NCI-H460 (cell line): ENCODE data around the gene ATXN7L3. TPM values are rescaled to one million over a fixed set of nuclear protein-coding genes. Genes with fewer than 3 reads are reported as not detected.

Experiments
- DNase-seq: peaks from one replicate; pipeline ENCODE4 v3.0.0-alpha.2; 2016; ENCODE audit warnings: low read depth; ENCODE audit errors: extremely low read depth
- total RNA-seq: library from RNA; depleted of rRNA; stranded (reverse); fragments of >200 nt; shearing (Covaris generic); gene quantifications from 2 replicates; pipeline ENCODE4 v1.2.3, GENCODE V29; 2014

ATXN7L3 gene
- total RNA-seq, 1 experiment from 2014 or later = 42.0 TPM

DNA sequence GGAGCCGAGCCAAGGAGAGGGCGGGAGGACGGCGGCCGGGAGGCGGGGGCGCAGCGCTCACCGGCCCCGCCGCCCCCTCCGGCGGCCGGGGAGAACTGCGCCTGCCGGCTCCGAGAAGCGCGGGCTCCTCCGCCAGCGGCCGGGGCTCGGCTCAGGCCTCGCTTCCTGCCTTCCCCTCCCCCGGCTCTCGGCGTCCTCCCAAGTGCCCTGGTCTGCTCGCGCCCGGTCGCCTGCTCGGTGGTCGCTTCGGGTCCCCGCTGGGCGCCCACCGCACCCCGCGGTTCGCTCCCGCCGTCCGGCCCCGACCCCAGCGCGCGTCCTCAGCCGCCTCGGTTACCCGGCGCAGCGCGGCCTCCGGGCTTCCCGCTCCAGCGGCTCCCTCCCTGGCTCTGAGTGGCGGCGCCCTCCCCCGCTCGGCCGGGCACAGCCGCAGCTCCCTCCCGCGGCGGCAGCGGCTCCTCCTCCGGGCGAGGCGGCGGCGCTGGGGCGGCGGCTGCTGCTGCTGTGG lies 19.5 kb upstream of the ATXN7L3 start:
- DNase-seq = no peak

DNA sequence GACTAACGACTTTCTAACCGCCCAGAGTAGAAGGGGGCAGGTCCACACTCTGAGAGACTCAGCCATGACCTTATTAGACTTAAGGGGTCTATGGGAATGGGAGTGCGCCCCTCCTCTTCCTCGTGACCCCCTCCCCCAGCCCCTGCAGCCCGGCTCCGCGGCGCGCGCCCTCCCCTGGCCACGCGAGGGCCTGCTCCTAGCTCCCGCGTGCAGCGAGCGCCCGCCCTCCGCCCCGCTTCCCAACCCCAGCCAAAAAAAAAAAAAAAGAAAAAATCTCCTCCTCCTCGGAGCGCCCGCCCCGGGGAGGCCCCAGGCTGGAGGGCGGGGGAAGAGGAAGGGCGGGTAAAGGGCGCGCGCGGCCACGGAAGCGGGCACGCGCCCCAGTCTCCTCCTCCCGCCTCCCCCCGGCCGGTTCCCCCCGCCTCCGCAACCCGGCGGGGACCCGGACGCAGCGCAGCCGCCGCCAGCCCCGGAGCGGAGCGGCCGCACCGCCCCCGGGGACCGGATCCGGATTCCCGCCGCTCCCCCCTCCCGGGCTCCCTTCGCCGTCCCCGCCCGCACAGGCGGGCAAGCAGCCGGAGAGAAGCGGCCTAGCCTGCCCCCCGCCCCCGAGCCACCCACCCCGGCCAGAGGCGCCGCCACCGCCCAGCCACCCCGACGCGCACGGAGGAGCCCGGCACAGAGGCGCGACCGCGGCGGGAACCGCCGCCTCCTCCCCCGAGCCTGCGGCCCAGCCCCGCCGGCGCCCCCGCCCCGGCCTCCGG lies 18.8 kb upstream of the ATXN7L3 start:
- DNase-seq = peak; percentile 93

DNA sequence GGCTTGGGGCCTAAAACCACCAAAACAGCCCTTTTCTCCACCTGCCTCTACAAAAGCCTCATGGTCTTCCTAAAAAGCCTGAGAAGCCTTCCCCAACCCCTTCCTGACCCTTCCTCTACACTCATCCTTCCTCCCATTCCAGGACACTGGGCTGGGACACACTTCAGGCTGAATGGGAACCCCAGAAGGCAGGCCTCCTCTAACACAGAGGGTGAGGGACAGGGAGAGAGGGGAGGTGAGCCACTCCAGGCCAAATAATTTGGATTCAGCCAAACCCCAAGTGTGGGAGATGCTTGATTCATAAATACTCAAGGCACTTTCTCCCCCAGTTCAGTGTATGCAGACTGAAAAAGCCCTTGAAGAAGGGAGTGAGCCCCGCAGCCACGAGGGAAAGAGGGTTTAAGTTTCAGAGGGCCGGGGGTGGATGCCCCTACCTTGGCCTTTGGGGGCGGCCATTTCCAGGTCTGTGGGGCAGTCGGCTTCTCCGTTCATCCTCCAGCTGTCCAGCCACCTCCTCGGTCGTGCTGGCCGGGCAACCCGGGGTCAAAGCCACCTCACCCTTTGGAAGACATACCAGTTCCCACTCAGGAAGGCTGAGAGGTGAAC lies 18.2 kb upstream of the ATXN7L3 start:
- no peak for DNase-seq

DNA sequence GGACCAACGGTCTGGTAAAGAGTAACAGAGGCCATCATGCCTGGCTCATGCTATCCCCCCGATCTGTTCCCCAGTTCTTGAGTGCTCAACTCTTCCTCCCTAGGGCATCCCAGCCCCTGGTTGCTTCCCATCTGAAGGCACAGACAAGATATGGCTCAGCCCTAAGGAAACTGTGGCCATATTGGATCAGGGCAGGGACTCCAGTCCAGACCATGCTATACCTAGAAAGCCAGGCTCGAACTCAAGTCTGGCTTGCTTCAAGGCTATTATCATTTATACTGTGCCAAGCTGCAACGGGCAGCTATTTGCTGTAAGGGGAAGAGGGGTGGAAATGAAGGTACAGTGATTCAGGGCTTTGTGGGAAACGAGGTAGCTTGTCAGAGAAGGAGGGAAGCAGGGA lies 17.0 kb upstream of the ATXN7L3 start:
- no peak for DNase-seq

DNA sequence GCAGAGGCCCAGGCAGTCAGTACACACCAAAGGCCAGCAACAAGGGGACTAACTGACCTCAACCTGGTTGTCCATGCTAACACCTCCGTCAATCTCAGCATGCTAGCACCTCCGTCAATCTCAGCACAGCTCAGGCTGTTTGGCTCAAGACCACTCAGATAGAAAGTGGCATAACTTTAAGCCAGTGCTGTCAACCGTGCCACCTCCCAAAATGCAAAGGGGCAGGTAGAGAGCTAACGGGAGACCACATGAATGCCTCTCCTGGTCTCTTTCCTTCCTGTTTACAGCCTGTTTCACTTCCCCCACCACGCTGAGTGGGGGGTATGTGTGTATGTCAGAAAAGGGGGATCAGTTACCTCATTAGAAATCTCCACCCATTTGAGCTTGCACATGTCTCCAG lies 16.5 kb upstream of the ATXN7L3 start:
- DNase-seq = no peak

DNA sequence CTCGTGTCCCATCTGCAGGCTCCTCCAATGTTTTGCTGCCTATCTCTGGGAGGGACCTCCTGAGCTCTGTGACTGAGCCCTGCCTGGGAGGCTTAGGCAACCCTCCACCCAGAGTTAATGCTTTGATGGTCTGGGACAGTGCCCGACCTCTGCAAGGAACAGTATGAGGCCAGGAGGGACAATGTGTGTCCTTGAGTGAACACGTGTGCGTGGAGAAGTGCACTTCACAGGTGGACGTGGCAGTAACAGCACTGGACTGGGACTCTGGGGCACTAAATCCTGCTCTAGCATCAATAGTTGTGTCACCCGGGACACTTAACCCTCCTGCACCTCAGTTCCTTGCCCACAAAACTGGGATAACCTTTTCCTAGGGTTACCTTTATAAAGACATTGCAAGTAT lies 15.2 kb upstream of the ATXN7L3 start:
- no peak for DNase-seq

DNA sequence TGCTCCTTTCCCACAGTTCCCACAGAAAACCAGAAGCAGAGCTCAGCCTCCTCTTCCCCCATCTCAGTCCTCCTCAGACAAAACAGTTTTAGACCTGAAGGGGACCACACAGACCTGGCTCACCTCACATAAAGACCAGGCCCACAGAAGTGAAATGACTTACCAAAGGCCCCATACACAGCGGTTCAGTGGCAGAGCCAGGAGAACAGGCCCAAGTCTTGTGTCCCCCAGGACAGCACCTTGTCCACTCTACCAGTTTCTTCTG lies 14.5 kb upstream of the ATXN7L3 start:
- no peak for DNase-seq

DNA sequence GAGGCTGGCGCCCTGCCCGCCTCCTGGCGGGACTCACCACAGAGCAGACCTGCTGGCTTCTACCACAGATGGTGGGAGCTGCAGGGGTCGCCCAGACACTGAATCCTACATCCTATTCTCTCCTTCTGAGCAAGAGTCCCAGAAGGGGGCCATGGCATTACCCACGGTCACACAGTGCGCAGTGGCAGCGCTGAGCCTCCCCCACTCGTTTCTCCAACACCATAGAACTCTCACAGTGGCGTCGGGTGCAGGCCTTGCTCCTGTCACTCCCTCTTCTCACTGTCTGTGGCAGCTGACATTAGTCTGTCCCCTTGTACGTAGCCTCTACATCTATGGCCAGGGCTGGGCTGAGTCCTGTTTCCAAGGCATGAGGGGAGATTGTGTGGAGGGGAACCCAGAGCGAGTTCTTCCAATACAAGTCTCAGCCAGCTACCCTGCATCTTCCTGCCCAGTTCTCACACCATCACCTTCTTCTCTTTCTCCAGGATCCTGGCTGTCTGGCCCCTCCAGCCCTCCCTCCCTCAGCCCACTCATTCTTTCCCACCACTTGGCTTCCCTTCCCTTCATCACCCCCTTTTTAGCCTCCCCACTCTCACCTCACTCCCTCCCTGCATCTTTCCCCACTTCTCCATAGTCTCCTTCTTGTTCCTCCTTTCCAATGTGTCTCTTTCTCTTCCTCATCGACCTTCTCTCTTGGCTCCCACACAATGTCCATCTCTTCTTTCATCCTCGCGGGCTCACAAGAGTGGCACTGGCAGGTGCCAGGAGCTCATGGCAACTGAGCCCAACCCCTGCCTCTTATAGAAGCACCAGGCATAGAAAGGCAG lies 13.9 kb upstream of the ATXN7L3 start:
- no peak for DNase-seq

DNA sequence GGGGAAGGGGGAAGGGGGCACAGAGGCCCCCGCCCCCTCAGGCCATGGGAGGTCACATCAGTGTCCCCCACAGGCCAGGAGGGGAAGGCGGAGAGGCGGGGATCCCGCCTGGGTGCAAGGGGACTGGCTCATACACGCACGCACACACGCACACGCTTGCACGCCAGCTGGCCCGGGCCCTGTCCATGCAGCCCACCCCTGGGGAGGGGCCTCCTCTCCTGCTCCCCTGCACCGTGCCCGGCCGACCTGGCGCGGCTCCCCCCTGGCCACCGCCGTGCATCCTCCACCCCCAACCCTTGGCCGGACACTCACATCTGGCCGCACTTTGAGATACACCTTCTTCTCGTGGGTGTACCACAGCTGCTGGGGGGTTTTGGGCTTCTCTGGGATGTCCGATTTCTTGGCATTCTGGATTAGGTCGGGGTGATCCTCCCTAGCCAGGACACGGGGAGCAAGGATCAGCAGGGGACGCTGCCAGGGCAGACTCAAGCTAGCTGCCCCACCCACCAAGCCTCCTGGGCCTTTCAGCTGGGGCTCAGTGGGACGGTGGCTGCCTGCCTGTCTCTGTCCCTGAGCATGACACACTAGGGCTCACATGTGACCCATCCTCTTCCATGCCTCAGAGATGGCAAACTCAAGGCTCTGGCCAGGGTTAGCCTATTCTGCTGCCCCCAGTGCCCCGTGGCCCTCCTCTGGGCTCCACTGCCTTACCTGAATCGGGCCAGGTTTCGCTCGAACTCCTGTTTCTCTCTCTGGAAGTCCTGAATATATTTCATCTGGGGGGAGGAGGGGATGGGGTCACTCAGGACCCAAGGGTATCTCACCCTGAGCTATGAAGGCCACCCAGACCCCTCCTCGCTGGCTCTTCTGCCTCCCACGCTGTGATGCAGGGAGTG lies 13.1 kb upstream of the ATXN7L3 start:
- DNase-seq = no peak

DNA sequence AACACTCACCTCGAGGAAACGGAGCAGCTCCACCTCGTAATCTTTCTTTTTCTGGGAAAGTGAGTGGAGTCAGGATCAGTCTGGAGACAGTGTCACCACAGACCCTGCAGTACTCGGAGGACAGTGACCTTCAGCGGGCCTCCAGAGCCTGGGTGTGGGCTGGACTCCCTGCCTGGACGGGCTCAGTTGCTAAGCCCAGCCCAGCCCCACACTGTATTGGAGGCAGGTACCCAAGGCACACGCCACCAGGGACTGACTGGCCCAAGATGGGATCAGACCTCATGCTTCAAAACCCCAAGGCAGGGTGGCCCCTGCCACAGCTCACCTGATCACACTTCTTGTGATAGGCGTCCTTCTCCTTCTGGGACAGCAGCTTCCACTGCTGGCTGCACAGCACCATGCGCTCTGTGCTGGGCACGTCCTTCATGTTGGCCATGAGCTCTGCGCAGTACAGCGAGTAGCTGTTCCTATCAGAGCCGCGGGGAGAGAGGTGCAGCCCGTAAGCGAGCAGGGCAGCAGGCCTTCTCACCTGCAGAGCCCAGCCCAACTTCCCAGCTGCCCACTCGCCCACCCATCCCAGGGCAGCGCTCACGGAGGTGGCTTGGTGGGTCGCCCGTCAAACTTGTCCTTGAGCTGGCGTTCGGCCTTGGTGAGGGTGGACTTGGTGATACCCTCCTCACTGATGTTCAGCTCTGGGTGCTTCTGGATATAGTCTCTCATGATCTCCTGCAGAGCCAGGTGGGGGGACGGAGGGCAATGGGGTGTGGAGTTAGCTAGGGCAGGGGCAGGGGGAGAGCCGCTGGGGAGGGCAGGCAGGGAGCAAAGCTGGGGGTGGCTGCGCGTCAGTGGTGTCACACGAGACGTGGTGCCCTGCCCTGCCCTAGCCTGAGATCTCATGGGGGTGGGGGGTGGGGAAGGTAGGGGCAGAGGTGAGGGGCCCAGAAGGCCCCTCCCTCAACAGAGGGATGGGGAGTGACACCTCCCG lies 11.9 kb upstream of the ATXN7L3 start:
- no peak for DNase-seq

DNA sequence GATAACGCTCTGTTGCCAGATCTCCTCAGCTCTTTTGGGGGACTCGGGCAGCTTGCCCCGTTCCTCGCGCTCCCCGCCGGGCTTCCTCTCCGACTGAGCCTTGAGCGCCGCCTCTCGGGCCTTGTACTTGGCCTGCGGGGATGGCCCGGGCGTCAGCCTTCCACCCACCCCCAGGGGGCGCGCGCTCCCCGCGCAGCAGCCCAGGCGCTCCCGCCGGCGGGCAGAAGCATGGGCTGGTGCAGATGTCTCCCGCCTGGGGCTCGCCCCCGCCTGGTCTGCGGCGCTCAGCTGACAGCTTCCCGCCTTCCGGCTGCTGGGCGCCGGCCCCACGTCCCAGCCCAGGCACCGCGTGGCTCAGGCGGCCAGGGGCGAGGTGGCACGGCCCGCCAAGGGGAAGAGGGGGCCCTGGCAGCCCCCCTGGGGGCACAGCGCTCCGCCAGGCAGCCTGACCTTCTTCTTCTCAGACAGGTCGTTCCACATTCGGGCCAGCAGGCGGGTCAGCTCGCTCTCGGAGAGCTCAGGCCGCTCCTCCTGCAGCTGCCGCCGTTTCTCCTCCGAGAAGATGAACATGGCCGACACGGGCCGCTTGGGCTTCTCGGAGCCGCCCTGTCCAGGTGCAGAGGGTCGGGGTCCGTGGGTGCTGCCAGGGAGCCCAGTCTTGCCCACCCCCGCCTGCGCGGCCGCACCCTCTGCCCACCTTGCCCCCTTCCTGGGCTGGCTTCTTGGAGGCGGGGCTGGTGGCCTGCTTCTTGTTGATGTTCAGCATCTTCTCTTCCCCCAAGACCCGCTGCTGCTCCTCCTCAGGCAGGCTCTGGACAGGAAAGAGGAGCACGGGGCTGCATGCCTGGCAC lies 10.9 kb upstream of the ATXN7L3 start:
- DNase-seq = peak; percentile 79

DNA sequence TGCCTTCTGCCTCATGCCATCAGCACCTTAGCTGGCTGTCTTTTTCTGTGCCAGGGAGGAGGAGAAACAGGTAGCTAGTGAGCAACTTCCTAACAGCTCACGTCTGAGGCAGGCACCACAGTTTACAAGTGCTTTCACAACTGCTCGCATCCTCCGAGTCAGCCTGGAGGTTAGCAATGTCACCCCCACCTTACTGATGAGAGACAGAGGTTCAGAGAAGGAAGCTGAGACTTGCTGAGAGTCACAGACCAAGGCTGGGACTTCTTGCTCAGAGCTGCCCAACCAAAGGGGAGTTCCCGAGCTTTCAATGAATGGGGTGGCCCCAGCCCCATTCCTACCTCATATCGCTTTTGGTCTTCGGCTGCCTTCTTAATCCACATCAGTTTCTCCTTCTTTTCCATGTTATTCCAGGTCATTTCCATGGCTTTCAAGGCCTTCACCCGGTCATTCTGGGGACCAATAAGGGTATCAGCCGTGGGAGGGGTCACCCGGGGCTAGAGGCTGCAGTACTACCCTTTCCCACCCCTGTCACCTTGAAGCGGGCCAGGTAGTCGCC lies 10.2 kb upstream of the ATXN7L3 start:
- DNase-seq = no peak

DNA sequence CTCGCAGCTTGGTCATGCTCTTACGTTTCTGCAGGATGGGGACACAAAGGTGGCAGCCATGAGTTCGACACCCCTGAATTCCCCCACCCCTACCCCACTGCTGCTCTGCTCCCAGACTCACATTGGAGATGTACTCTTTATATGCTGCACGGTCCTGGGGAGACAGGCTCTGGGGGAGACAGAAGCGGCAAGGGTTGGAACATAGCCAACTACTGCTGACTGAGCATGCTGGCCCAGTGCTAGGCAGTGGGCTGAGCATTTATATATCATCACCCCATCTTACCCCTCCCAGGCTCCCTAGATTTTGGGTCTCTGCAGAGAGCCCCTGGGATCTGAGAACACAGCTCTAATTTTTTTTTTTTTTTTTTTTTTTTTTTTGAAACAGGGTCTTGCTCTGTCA lies 8.1 kb upstream of the ATXN7L3 start:
- DNase-seq = no peak

DNA sequence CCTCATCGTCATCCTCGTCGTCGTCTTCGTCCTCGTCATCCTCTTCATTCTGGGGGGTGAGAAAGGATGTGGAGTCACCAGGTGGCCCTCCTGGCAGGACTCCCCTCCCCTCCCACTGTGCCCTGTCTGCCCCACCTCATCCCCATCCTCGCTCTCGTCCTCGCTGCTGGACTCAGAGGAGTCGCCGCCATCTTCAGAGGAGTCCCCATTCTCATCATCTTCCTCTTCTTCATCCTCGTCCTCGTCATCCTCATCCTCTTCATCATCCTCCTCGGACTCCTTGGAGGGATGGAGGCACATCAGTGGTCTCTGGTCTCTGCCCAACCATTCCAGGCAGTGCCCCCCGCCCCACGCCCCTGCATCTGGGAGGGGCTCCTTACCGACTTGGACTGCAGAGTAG lies 7.6 kb upstream of the ATXN7L3 start:
- no peak for DNase-seq

DNA sequence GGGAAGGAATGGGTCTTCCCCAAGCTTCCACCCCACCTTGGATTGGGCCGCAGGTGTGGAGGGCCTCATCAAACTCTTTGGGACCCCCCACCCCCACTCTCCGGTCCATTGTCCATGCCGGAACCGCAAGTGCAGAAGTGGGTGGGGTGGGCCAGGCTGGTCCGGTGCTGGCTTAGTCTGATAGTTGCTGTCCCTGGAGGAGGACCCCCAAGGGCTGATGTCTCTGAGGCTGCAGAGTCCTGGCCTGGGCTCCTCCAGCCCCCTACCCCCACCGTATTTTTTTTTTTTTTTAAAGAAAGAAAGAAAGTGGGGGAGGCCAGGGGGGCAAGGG lies 7.1 kb upstream of the ATXN7L3 start:
- DNase-seq = no peak

DNA sequence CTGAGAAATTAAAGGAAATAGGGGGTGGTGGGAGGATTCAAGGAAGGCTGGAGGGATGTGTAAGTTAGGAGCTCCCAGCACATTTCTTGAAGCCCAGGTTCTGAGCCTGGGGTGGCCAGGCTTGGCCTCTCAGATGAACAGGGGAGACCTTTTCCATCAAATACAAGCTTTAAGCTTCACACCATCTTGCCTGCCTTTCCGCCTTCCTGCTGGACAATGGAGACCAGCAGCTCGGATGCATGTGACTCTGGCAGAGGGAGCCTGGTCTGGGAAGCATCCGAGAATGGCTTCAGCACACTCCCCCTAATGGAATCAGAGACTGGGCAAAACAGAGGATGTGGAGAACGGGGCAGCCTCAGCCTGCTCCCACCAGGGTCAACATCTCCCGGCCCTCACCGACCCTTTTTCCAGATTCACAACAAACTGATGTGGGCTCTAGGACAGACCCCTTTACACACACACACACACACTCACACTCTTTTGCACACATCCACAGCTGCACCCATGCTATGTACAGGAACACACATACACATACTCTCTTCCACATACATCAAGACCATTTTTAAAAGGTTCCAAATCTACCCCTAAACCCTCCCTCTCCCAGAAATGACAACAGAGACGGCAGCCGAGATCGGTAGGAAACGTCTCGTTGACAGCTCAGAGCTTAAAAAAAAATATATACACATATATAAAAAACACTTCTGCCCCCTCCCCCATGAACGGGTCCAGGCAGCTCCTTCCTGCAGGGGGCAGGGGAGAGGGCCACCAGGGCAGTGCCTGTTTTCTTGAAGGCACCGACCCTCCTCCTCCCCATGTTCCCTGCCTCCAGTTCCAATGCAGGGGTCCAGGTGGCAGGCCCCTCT lies 6.5 kb upstream of the ATXN7L3 start:
- no peak for DNase-seq

DNA sequence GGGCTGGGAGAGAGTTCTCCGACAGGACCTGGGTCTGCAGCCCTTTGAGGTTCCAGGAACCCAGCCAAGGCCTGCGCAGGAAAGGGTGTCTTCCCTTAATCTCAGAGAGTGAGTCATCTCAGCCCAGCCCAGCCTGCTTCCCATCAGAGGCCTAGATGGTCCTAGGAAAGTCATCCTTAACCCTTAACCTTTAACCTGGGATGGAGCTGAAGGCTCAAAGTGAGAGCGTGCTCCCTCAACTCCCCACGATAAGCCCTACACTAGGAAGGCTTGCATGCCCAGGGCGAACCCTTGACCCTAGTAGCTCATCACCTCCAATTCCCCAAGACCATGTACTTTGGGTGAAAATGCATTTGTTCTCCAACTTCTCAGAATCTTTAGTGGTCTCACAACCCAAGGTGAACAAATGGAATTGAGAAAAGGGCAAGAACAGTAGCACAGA lies 4.8 kb upstream of the ATXN7L3 start:
- DNase-seq = no peak
